ENCODE measurements around the gene HS3ST3B1.

GRCh38 chr17:14387036-14387435 lies 86.2 kb downstream of the HS3ST3B1 start:
- TF ChIP-seq POLR2A (IDR thresholded peaks at IDR 0.05; ENCODE audit: low read length) = no peak
- no peak for TF ChIP-seq GATA1 (IDR thresholded peaks at IDR 0.05; ENCODE audit: low read depth, low read length)
